GM10248 (cell line): ENCODE results near the gene RBL1.
"Not testable (repeated sequence)": the region's sequence is repeated elsewhere in the genome, so short reads cannot be mapped to it uniquely, and the experiment has no call there.

Experiments used
- CTCF ChIA-PET: fragments of 300-600 bp; sonication (Branson Sonifier 250); formaldehyde crosslinking; extraction: SDS; loops from one replicate; lab custom pipeline; 2021; ENCODE audit warnings: antibody characterized with exemption; lab: Yijun Ruan, JAX
- POLR2A ChIA-PET: fragments of 350-650 bp; sonication (Branson Sonifier 250); formaldehyde crosslinking; extraction: SDS; loops from one replicate; lab custom pipeline; 2020; ENCODE audit warnings: antibody characterized with exemption; lab: Yijun Ruan, JAX
- DNase-seq: peaks from one replicate; pipeline ENCODE4 v3.0.0; 2012; ENCODE audit errors: extremely low spot score
- CTCF ChIP-seq: IDR thresholded peaks from 2 replicates; pipeline ENCODE4 v1.5.1; 2012; ENCODE audit warnings: mild to moderate bottlenecking, low read depth; ENCODE audit errors: extremely low read depth, missing control alignments, control extremely low read depth

RBL1 gene

GRCh38 chr20:37011147-37011546 is 84.7 kb downstream of the RBL1 start:
- ChIA-PET POLR2A (no interaction called here), CTCF (no interaction called here)
- no peak for TF ChIP-seq CTCF
- DNase-seq, result no peak

DNA sequence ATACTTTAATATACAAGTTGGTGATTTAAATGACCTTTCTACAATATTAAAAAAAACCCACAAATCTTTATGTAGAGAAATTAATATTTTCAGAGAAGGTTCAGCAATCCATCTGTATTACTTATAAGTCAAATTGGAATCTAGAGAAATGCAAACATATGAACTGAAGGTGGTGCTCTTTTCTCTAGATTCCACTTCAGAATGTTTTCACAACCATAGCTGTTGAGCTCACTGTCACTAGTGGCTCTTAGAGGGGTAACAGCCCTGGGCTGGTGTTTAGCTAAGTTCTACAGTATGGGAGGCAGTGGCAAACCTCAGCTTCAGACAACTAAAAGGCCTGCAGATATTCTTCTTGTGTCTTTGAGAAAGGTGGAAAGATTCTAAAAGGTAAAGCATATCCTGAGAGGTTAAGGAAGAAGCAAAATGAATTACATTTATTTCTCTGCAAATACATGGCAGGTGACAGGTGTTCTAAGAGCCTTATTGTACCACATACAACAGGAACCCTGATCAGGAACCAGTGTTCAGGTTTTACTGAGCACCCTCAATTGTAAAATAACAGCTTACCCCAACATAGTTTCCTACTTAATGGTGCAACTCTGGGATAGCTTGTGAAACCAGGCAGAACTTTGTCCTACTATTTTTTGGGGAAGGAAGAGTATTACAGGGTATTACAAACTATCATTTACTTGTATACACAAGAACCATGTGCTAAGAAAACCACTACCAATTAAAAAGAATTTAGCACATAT is 87.7 kb downstream of the RBL1 start:
- ChIA-PET CTCF (interaction anchor here (0.8 to 1.6 kb wide), 5 partner anchors 9 to 269 kb away, joined by 3 to 6 read pairs (median 4); no protein-coding TSS in a partner anchor), POLR2A (no interaction called here)
- peak; percentile 33 for TF ChIP-seq CTCF
- DNase-seq, result peak; percentile 38

- POLR2A ChIA-PET, result interaction anchor here (0.6 to 0.7 kb wide), 3 partner anchors 251 to 901 kb away, joined by 5 to 9 read pairs (median 5); no protein-coding TSS in a partner anchor
Observed at GRCh38 chr20:37005062-37005942, 90.5 kb downstream of the RBL1 start.

DNA sequence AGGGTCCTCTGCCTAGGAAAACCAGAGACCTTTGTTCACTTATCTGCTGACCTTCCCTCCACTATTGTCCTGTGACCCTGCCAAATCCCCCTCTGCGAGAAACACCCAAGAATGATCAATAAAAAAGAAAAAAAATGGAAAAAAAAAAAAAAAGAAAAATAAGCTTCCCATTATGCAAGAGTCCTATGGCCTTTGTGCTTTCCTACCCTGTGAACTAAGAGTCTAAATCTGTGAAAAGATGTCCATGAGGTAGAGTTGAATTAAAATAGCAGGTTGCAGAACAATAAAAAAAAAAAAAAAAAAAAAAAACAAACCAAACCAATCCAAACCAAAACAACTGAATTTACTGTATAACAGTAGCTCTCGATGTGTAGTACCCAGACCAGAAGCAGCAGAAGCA is 94.2 kb downstream of the RBL1 start:
- CTCF ChIA-PET, DNase-seq: not testable (repeated sequence)
- POLR2A ChIA-PET, result interaction anchor here (0.6 kb wide), 1 partner anchor 18 kb away, joined by 6 read pairs; no protein-coding TSS in a partner anchor

More at GRCh38 chr20:37005062-37005942, 90.5 kb downstream of the RBL1 start:
- peak; percentile 35 for DNase-seq
- CTCF ChIA-PET, result interaction anchor here (1.0 to 1.2 kb wide), 2 partner anchors 14 to 185 kb away, joined by 3 read pairs; no protein-coding TSS in a partner anchor

DNA sequence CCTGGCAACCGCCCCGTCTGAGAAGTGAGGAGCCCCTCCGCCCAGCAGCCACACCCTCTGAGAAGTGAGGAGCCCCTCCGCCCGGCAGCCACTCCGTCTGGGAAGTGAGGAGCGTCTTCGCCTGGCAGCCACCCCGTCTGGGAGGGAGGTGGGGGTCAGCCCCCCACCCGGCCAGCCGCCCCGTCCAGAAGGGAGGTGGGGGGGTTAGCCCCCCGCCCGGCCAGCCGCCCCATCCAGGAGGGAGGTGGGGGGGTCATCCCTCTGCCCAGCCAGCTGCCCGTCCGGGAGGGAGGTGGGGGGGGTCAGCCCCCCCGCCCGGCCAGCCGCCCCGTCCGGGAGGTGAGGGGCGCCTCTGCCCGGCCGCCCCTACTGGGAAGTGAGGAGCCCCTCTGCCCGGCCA is 95.6 kb downstream of the RBL1 start:
- CTCF ChIA-PET, DNase-seq, POLR2A ChIA-PET: not testable (repeated sequence)

DNA sequence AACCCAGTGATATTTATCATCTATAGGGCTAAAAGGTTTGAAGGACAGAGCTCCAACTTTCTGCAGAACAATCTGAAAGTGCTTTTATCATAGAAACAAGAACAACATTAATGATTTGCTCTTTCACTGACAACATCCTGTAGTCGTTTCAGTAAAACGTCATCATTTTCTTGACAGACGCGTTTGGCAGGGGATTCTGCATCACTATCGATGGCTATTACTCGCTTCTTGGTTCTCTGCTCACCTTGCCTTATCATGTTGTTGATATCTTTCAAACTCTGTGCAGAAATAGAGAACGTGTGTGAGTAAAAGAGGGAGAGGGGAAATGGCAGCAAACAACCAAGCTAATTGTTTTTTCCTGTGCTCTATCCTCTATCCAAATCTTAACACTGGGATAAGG is 97.1 kb downstream of the RBL1 start:
- ChIA-PET POLR2A (no interaction called here), CTCF (interaction anchor here (1.9 kb wide), 1 partner anchor 10 kb away, joined by 6 read pairs; no protein-coding TSS in a partner anchor)
- no peak for DNase-seq
- no peak for TF ChIP-seq CTCF

DNA sequence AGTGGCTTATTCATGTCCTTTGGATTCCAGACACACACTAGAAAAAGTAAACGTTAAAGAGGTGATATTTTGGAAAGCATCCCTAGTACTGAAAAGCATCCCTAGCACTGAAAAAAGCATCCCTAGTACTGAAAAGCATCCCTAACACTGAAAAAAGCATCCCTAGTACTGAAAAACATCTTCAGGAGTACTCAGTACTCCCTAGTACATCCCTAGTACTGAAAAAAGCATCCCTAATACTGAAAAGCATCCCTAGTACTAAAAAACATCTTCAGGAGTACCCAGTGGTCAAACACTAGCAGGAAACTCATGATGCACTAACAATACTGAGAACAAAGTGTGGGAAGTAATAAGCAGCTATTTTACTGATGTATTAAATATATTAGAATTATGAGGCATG is 98.7 kb downstream of the RBL1 start:
- CTCF ChIA-PET, result no interaction called here
- no peak for DNase-seq
- POLR2A ChIA-PET, result no interaction called here

GRCh38 chr20:36994221-36994620 is 101.6 kb downstream of the RBL1 start:
- POLR2A ChIA-PET, CTCF ChIA-PET, DNase-seq: not testable (repeated sequence)

More for the DNA sequence above, 98.7 kb downstream of the RBL1 start:
- TF ChIP-seq CTCF, result no peak
